K562 (cell line): ENCODE measurements around the gene HOXB6. TPM values are rescaled to one million over a fixed set of nuclear protein-coding genes. Genes with fewer than 3 reads are reported as not detected.

ENCODE experiments used
- ARHGAP35 ChIP-seq: fragments of 450-650 bp; IDR thresholded peaks from 2 replicates; pipeline ENCODE4 v1.6.1; 2018; ENCODE audit not compliant: partially characterized antibody
- ARNT ChIP-seq, 2 experiments: fragments of 450-650 bp; IDR thresholded peaks; 2 replicates each; pipeline ENCODE4 v1.6.1; 2016; ENCODE audit warnings: mild to moderate bottlenecking in 1 of 2
- ATF7 ChIP-seq: fragments of 450-650 bp; IDR thresholded peaks from 2 replicates; pipeline ENCODE4 v1.7.1; 2014; ENCODE audit warnings: mild to moderate bottlenecking, moderate library complexity
- BHLHE40 ChIP-seq: IDR thresholded peaks from 2 replicates; pipeline ENCODE4 v1.6.1; 2011; ENCODE audit warnings: low read length, improper control_type of control experiment
- ELF2 ChIP-seq: fragments of 250-450 bp; sonication (Bioruptor Pico); IDR thresholded peaks from 2 replicates; pipeline ENCODE4 v1.5.0; 2021; ENCODE audit warnings: mild to moderate bottlenecking
- FOXK2 ChIP-seq, 2 experiments: fragments of 450-650 bp; IDR thresholded peaks in 1 of 2; conservative IDR thresholded peaks in 1 of 2; 2 replicates each; pipeline ENCODE4 v1.6.1; 2016; ENCODE audit warnings: low read depth in 2 of 2, mild to moderate bottlenecking in 1 of 2
- KDM1A ChIP-seq, 2 experiments: fragments of 450-650 bp; IDR thresholded peaks; 2 replicates each; pipeline ENCODE4 v1.6.1; 2016; ENCODE audit warnings: mild to moderate bottlenecking in 2 of 2
- MAFG ChIP-seq: fragments of 450-650 bp; conservative IDR thresholded peaks from 2 replicates; pipeline ENCODE4 v1.6.1; 2016; ENCODE audit warnings: missing genetic modification characterization, missing compliant biosample characterization
- MAFK ChIP-seq: IDR thresholded peaks from 2 replicates; pipeline ENCODE4 v1.6.1; 2011; ENCODE audit warnings: low read length, improper control_type of control experiment
- NFE2 ChIP-seq: IDR thresholded peaks from 2 replicates; pipeline ENCODE4 v1.6.1; 2014; ENCODE audit warnings: antibody characterized with exemption, low read depth
- PHF8 ChIP-seq: fragments of 200-600 bp; sonication (generic); IDR thresholded peaks from 2 replicates; pipeline ENCODE4 v1.6.1; 2012; ENCODE audit warnings: mixed run types, mild to moderate bottlenecking, inconsistent platforms, low read length, moderate library complexity, borderline replicate concordance
- POLR2H ChIP-seq: IDR thresholded peaks from 2 replicates; pipeline ENCODE4 v1.6.1; 2016; ENCODE audit warnings: missing genetic modification characterization, low read depth, mild to moderate bottlenecking, control low read depth, missing compliant biosample characterization, moderate library complexity
- PRPF4 ChIP-seq: fragments of 200-400 bp; formaldehyde crosslinking; IDR thresholded peaks from one replicate; pipeline ENCODE4 v1.6.1; 2017; ENCODE audit warnings: low read length, low read depth, mild to moderate bottlenecking; ENCODE audit not compliant: insufficient read depth, poor library complexity, severe bottlenecking
- RAD21 ChIP-seq, 2 experiments: fragments of 250-450 bp in 1 of 2; fragments of 450-650 bp in 1 of 2; sonication (Bioruptor Pico) in 1 of 2; formaldehyde crosslinking in 1 of 2; IDR thresholded peaks in 1 of 2; conservative IDR thresholded peaks in 1 of 2; 2 replicates each; pipeline versions ENCODE4 v1.4.0 to v1.8.0; 2020 to 2022; ENCODE audit warnings: mild to moderate bottlenecking in 2 of 2, moderate library complexity in 1 of 2
- RFX5 ChIP-seq: IDR thresholded peaks from 2 replicates; pipeline ENCODE4 v1.6.1; 2011; ENCODE audit warnings: low read depth, mild to moderate bottlenecking, improper control_type of control experiment, low read length
- STAT5A ChIP-seq: IDR thresholded peaks from 2 replicates; pipeline ENCODE4 v1.6.1; 2012; ENCODE audit warnings: low read length, inconsistent platforms, borderline replicate concordance
- TAL1 ChIP-seq: fragments of 450-650 bp; IDR thresholded peaks from 2 replicates; pipeline ENCODE4 v1.6.1; 2016; ENCODE audit warnings: mild to moderate bottlenecking
- XRCC5 ChIP-seq: fragments of 200-400 bp; formaldehyde crosslinking; IDR thresholded peaks from 2 replicates; pipeline ENCODE4 v1.6.1; 2017; ENCODE audit warnings: low read depth, mild to moderate bottlenecking, low read length
- ZBTB12 ChIP-seq: fragments of 250-450 bp; sonication (Bioruptor Pico); IDR thresholded peaks from 2 replicates; pipeline ENCODE4 v1.4.0; 2020
- ZNF384 ChIP-seq: IDR thresholded peaks from 2 replicates; pipeline ENCODE4 v1.6.1; 2012; ENCODE audit warnings: low read depth, low read length, improper control_type of control experiment
- polyA plus RNA-seq, 8 experiments: library from polyadenylated mRNA; depleted of rRNA in 4 of 8; stranded (reverse) in 5 of 8; unstranded in 3 of 8; fragments of >200 nt; fragmentation: Nextera tagmentation in 2 of 8; fragmentation: Illumina TruSeq in 1 of 8; extraction: Ambion mirVana in 2 of 8; extraction: Trizol in 1 of 8; gene quantifications; 2 replicates each; pipeline versions ENCODE4 v1.2.1 to v1.2.3, GENCODE V29; 2011 to 2014; ENCODE audit warnings: inconsistent platforms in 1 of 8, missing spikeins in 1 of 8
- total RNA-seq, 7 experiments: library from RNA; depleted of rRNA in 6 of 7; stranded (reverse); fragments of >200 nt in 6 of 7; fragmentation: Illumina TruSeq in 2 of 7; extraction: Trizol in 2 of 7; gene quantifications; 2 replicates each; pipeline versions ENCODE4 v1.2.1 to v1.2.3, GENCODE V29; 2011 to 2021; ENCODE audit warnings: low replicate concordance in 1 of 7
- TF ChIP-seq, protein P1 (sequence below): sonication (generic); formaldehyde crosslinking; IDR thresholded peaks from 2 replicates; pipeline ENCODE4 v1.8.0; 2022; ENCODE audit warnings: mild to moderate bottlenecking, low read depth, missing genetic modification reagents
- TF ChIP-seq, protein P2 (sequence below): fragments of 250-450 bp; sonication (Bioruptor Pico); IDR thresholded peaks from 2 replicates; pipeline ENCODE4 v1.5.0; 2021; ENCODE audit warnings: mild to moderate bottlenecking, moderate library complexity

The HOXB6 gene
- total and polyA plus RNA-seq, 9 of the 15 experiments (the other 6 are each of a cell fraction or from before 2014, with no cell fraction given), result 1.2 to 14.8 (median 4.9) TPM

DNA sequence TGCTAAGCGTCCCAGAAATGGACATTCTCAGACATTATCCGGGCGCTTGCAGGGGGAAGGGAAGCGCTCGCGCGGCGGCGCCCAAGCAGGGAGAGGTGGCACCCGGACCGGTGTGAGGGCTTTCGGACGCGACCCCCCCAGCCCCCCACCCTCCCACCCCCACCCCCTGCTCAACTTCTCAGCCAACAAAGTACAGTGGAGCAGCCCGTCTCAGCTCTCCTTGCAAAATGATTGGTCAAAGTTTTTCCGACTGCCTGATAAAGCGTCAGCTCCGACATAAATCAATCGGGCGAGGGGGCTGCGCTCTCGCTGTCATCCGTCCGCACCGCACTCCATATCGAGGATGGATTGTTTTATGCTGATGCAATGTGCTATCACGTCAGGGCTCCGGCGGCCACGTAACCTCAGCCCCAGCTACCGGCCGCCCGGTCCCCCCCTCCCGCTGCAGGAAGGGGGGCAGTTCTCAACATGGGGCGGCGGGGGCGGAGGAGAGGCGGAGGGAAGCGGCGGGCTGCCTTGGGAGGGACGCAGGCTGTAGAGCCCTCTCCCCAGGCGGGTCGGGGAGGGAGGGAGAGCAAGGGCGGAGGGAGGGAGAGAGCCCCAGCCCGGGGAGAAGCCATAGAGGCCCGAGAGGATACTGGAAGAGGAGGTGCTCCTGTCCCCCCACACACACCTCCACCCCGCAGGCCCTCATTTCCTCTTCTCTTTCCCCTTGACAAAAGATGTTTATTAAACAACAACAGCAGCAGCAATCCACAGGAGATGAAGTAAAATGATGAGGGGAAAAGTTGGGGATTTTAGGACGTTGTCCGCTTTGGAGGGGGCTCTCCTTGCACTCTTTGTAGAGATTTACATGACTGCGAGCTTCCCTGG, 21.7 kb upstream of the HOXB6 start, which contains the start of gene HOXB9 (continued):
- peak; percentile 83 for TF ChIP-seq ZBTB12
- TF ChIP-seq, protein P1, sequence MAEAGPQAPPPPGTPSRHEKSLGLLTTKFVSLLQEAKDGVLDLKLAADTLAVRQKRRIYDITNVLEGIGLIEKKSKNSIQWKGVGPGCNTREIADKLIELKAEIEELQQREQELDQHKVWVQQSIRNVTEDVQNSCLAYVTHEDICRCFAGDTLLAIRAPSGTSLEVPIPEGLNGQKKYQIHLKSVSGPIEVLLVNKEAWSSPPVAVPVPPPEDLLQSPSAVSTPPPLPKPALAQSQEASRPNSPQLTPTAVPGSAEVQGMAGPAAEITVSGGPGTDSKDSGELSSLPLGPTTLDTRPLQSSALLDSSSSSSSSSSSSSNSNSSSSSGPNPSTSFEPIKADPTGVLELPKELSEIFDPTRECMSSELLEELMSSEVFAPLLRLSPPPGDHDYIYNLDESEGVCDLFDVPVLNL (CRISPR knock-in tag), result no peak
- TF ChIP-seq PHF8, result peak; percentile 34; the same call in 1 of the 2 replicates
- TF ChIP-seq ELF2, result 0 out of 2 replicates have a peak, but pooled peaks have one; percentile 36
- TF ChIP-seq RFX5, result 0 out of 2 replicates have a peak, but pooled peaks have one; percentile 12
- TF ChIP-seq KDM1A (IDR thresholded peaks at IDR 0.05), result peak in 1 of 2 experiments; percentile 85; a peak in 3 of 4 replicates
- no peak for TF ChIP-seq PRPF4
- TF ChIP-seq POLR2H (tag), result peak; percentile 69
- peak; percentile 70 for TF ChIP-seq MAFG
- 0 out of 2 replicates have a peak, but pooled peaks have one; percentile 31 for TF ChIP-seq XRCC5
- TF ChIP-seq, protein P2, sequence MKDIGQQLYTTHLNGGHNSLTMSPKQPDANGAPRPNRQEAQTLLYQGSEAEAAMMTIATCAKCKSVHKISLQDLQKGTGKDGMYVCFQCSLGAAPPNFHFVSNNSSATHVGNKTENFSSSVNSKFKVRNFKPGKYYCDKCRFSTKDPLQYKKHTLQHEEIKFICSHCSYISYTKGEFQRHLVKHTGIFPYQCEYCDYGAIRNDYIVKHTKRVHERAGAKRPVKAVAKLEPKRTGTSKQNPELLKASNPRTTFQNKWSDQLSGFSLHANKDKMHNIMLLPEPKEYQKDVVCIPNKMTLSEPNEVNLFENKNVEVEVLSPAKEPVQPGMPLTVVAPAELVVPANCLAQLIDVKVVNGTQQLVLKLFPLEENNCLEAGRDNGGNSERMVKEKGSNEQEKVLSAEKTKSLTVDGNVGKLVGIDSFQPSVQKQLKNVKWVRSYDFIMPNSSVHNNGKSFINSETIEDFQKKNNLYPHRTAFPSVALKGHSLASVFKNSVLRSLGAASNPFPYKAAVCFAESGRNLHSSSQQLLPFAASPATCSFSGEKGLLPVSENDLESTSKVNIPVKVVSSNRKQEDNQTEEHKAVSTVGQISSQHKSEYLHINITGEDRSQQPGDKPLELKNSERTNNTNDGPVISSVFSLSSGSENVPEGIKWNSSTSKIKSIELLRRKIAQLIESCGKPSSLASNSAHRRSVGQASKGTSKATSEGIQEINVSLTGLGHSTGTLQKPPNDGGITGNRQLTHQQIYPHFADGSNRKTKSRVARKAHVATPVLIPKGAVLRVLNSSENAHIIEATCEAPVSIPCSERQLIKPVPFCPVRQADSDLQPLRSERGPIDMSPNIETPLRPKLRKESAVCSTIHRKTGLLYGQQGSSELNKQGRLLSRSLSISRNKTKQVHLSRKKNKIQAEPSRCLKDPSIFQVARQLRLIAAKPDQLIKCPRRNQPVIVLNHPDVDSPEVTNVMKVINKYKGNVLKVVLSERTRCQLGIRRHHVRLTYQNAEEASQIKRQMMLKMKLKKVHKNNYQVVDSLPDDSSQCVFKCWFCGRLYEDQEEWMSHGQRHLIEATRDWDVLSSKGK (CRISPR knock-in tag), result no peak
- TF ChIP-seq ZNF384, result no peak; the same call in 1 of the 2 replicates
- TF ChIP-seq MAFK, result peak; percentile 58; the same call in 1 of the 2 replicates
- TF ChIP-seq NFE2, result peak; percentile 73
- peak; percentile 39 for TF ChIP-seq BHLHE40
- TF ChIP-seq ARHGAP35, result no peak
- TF ChIP-seq FOXK2 (conservative IDR thresholded peaks at IDR 0.05 in 1 of 2, IDR thresholded peaks at IDR 0.05 in 1 of 2; ENCODE audit: low read depth in 2 of 2), result peak; percentile 51 to 71; a peak in 3 of 4 replicates
- TF ChIP-seq RAD21 (CRISPR knock-in tag; conservative IDR thresholded peaks at IDR 0.05 in 1 of 2, IDR thresholded peaks at IDR 0.05 in 1 of 2), result 0 out of 4 replicates have a peak, but pooled peaks have one; percentile 1 to 7
- TF ChIP-seq STAT5A, result peak; percentile 28; the same call in 1 of the 2 replicates
- peak in 1 of 2 experiments; percentile 79; a peak in 2 of 4 replicates for TF ChIP-seq ARNT (IDR thresholded peaks at IDR 0.05)
- TF ChIP-seq ATF7, result peak; percentile 98
- TF ChIP-seq TAL1, result peak; percentile 35; the same call in 1 of the 2 replicates
